Pancreas (tissue), 10 donors: Measurements from ENCODE around the gene GRK5. TPM values are rescaled to one million over a fixed set of nuclear protein-coding genes. Genes with fewer than 3 reads are reported as not detected.
A peak's percentile ranks its signal among the peaks of the same experiment; 100 is the strongest.

Source experiments
- ATAC-seq, 4 donors: fragments of 200-7000 bp; cut with Tn5 transposase; one replicate each; pipeline versions ENCODE4 v1.8.0 to v1.9.1; 2020; ENCODE audit warnings: mild to moderate bottlenecking in 4 of 4, moderate library complexity in 4 of 4
- DNase-seq, 6 donors: peaks; one replicate each; pipeline ENCODE4 v3.0.0-alpha.2; 2020
- FAIRE-seq: peaks from 2 replicates; lab custom pipeline; 2012; peaks lifted over from hg19 to GRCh38; lab: Jason Lieb, UNC
- H3K27ac ChIP-seq, 4 donors: fragments of 200-600 bp; sonication (generic); 1 replicate in 3 of 4; 2 replicates in 1 of 4; pipeline versions ENCODE4 v1.5.0 to v1.8.0; 2020
- H3K27me3 ChIP-seq, 4 donors: fragments of 200-600 bp; one replicate each; pipeline ENCODE4 v1.8.0; 2021
- H3K36me3 ChIP-seq, 3 donors: fragments of 200-600 bp; sonication (generic) in 1 of 3; one replicate each; pipeline versions ENCODE4 v1.5.0 to v1.8.0; 2020 to 2021
- H3K4me1 ChIP-seq, 3 donors: fragments of 200-600 bp; one replicate each; pipeline ENCODE4 v1.8.0; 2021
- H3K4me3 ChIP-seq, 4 donors: fragments of 200-600 bp; sonication (generic) in 2 of 4; one replicate each; pipeline versions ENCODE4 v1.5.0 to v1.8.0; 2020 to 2021
- H3K9me3 ChIP-seq, 4 donors: fragments of 200-600 bp; one replicate each; pipeline ENCODE4 v1.8.0; 2021
- CTCF ChIP-seq, 4 donors: fragments of 200-600 bp; sonication (generic) in 3 of 4; IDR thresholded peaks; one replicate each; pipeline versions ENCODE4 v1.5.0 to v1.8.0; 2021; ENCODE audit warnings: antibody characterized with exemption in 4 of 4
- WGBS, 2 donors: extraction: QIAGEN DNeasy Blood & Tissue Kit; methylation state at CpG; one replicate each; pipeline ENCODE4 v1.1.7; 2013; 5-methylcytosine and 5-hydroxymethylcytosine counted together
- intact Hi-C, 3 donors: fragments of 100-400 bp; cut with DNase I; formaldehyde crosslinking; loops; one replicate each; pipeline versions ENCODE4 v1.11.1 to v1.14.2; 2022
- polyA plus RNA-seq, 2 donors: library from polyadenylated mRNA; stranded (reverse); fragments of 200-250 nt; gene quantifications; one replicate each; pipeline ENCODE4 v1.2.3, GENCODE V29; 2013
- total RNA-seq, 6 donors: library from RNA; stranded (reverse); fragmentation: NEBNext Ultra II Directional in 4 of 6; extraction: Animal tissue kit (Norgen Biotek cat#: 25700) in 4 of 6; gene quantifications; one replicate each; pipeline versions ENCODE4 v1.2.1 to v1.2.4, GENCODE V29; 2021 to 2023
- donor health status: healthy with polysubstance abuse.
- donor health status: DM: no; HTN: no; CAD: no; lungs with moderate emphysema.
- donor health status: DM: no; HTN: no; CAD: no.
- donor health status: control.
- donor health status: control.
- donor health status: Bipolar disorder and iron deficiency.
- donor health status: DM: yes; HTN: yes; CAD: no.
- donor health status: DM: no; HTN: no; CAD: no.
- donor health status: DM: no; HTN: no; CAD: no.
- donor health status: DM: yes; HTN: yes; CAD: no.

Gene GRK5
- total and polyA plus RNA-seq, 8 donors, result 1.4 to 6.0 (median 2.5) TPM

- intact Hi-C loops, result loop anchor here in 2 of 3 donors (10.0 kb wide), 1 partner anchor 212 kb away; the partner anchor contains the start of gene GRK5 (in 2 of the 2)
- Histone ChIP-seq H3K4me3 (no peak overlapping the region), H3K4me1 (peaks cover 0 to 7% (median 0%) of the 10 kb centered on the region in 3 donors), H3K9me3 (no peaks in the 10 kb centered on the region), H3K36me3 (no peaks in the 10 kb centered on the region), H3K27ac (no peak overlapping the region), H3K27me3 (no peaks in the 10 kb centered on the region)
- FAIRE-seq, result no peak
- 41 to 48% methylated on average over 10 of the region's 10 CpGs for WGBS, 2 donors
- peak; percentile 71 to 84 (median 80) for ATAC-seq
- DNase-seq, result peak in 5 of 6 donors; percentile 30 to 81 (median 55)
- TF ChIP-seq CTCF (IDR thresholded peaks at IDR 0.05), result peak; percentile 31 to 59 (median 49)
These were observed 209.5 kb downstream of the GRK5 start for GRCh38 chr10:119416855-119417254.

- Histone ChIP-seq H3K4me3 (no peak overlapping the region), H3K27ac (no peak overlapping the region), H3K9me3 (no peaks in the 10 kb centered on the region), H3K27me3 (no peaks in the 10 kb centered on the region), H3K36me3 (no peaks in the 10 kb centered on the region), H3K4me1 (peaks cover 0 to 14% (median 4%) of the 10 kb centered on the region in 3 donors)
- WGBS, 2 donors, result 76 to 82% methylated on average over 9 of the region's 9 CpGs
- intact Hi-C loops, result loop anchor here in 2 of 3 donors (10.0 kb wide), 1 partner anchor 213 kb away; the partner anchor contains the start of gene GRK5 (in 2 of the 2)
- DNase-seq, result no peak
- ATAC-seq, result no peak
- TF ChIP-seq CTCF (IDR thresholded peaks at IDR 0.05), result no peak
- no peak for FAIRE-seq
These were observed 210.5 kb downstream of the GRK5 start for GRCh38 chr10:119417852-119418251.

GRCh38 chr10:119418362-119418761, 211.0 kb downstream of the GRK5 start:
- intact Hi-C loops, result loop anchor here in 2 of 3 donors (10.0 kb wide), 1 partner anchor 214 kb away; the partner anchor contains the start of gene GRK5 (in 2 of the 2)
- 86 to 92% methylated on average over 4 of the region's 4 CpGs for WGBS, 2 donors
- Histone ChIP-seq H3K4me3 (no peak overlapping the region), H3K27me3 (no peaks in the 10 kb centered on the region), H3K9me3 (no peaks in the 10 kb centered on the region), H3K4me1 (peaks cover 0 to 14% (median 4%) of the 10 kb centered on the region in 3 donors), H3K27ac (no peak overlapping the region), H3K36me3 (no peaks in the 10 kb centered on the region)
- TF ChIP-seq CTCF (IDR thresholded peaks at IDR 0.05), result no peak
- FAIRE-seq (no peak), ATAC-seq (no peak), DNase-seq (no peak)

GRCh38 chr10:119419931-119420330, 212.6 kb downstream of the GRK5 start:
- no peak for FAIRE-seq

More at GRCh38 chr10:119419931-119420330, 212.6 kb downstream of the GRK5 start:
- no peak for ATAC-seq
- intact Hi-C loops, result loop anchor here in 2 of 3 donors (10.0 kb wide), 1 partner anchor 215 kb away; the partner anchor contains the start of gene GRK5 (in 2 of the 2)
- Histone ChIP-seq H3K9me3 (no peaks in the 10 kb centered on the region), H3K27ac (no peak overlapping the region), H3K4me1 (peaks cover 0 to 14% (median 4%) of the 10 kb centered on the region in 3 donors), H3K4me3 (no peak overlapping the region), H3K27me3 (no peaks in the 10 kb centered on the region), H3K36me3 (no peaks in the 10 kb centered on the region)
- DNase-seq, result no peak
- WGBS, 2 donors, result 76 to 85% methylated on average over 2 of the region's 2 CpGs
- TF ChIP-seq CTCF (IDR thresholded peaks at IDR 0.05), result no peak
